ENCODE data around the gene FAM181B.
A peak's percentile ranks its signal among the peaks of the same experiment; 100 is the strongest.

Gene FAM181B, protein sequence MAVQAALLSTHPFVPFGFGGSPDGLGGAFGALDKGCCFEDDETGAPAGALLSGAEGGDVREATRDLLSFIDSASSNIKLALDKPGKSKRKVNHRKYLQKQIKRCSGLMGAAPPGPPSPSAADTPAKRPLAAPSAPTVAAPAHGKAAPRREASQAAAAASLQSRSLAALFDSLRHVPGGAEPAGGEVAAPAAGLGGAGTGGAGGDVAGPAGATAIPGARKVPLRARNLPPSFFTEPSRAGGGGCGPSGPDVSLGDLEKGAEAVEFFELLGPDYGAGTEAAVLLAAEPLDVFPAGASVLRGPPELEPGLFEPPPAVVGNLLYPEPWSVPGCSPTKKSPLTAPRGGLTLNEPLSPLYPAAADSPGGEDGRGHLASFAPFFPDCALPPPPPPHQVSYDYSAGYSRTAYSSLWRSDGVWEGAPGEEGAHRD
- long read RNA-seq: 0 reads

DNA sequence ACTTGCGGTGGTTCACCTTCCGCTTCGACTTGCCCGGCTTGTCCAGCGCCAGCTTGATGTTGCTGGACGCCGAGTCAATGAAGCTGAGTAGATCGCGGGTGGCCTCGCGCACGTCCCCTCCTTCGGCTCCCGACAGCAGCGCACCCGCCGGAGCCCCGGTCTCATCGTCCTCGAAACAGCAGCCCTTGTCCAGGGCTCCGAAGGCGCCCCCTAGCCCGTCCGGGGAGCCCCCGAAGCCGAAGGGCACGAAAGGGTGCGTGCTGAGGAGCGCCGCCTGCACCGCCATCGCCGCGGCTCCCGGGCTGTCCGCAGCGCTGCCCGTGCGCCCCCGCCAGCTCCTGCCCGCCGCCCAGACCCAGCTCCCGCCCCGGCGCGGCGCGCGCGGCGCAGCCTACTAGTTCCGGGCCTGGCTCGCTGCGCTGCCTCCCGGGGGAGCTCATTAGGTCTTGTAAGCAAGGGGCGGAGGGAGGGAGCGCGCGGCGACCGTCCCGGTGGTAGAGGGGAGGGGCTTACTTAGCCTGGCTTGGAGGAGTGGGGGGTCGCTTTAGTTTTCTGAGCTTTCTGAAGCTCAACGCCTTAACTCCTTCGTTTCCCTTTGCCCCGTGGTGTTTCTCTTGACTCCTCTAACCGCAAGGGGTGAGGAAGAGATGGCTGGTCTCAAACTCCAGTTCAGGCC lies at the start of gene FAM181B:
Gene FAM181B (minus strand): TSS at position 421 of the 676 bp plus-strand sequence. CDS start 135 bp downstream, at position 286.
- DNase-seq (ENCODE audit: low read depth in 1 of 2, low spot score in 1 of 2): peak in 1 of 2 experiments; percentile 6
- TF ChIP-seq, protein P1, sequence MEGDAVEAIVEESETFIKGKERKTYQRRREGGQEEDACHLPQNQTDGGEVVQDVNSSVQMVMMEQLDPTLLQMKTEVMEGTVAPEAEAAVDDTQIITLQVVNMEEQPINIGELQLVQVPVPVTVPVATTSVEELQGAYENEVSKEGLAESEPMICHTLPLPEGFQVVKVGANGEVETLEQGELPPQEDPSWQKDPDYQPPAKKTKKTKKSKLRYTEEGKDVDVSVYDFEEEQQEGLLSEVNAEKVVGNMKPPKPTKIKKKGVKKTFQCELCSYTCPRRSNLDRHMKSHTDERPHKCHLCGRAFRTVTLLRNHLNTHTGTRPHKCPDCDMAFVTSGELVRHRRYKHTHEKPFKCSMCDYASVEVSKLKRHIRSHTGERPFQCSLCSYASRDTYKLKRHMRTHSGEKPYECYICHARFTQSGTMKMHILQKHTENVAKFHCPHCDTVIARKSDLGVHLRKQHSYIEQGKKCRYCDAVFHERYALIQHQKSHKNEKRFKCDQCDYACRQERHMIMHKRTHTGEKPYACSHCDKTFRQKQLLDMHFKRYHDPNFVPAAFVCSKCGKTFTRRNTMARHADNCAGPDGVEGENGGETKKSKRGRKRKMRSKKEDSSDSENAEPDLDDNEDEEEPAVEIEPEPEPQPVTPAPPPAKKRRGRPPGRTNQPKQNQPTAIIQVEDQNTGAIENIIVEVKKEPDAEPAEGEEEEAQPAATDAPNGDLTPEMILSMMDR (IDR thresholded peaks at IDR 0.05; ENCODE audit: insufficient read depth, low read length): no peak
- TF ChIP-seq POLR2AphosphoS5 (IDR thresholded peaks at IDR 0.05; ENCODE audit: low read depth): no peak
- no peak for TF ChIP-seq SPI1 (IDR thresholded peaks at IDR 0.05; ENCODE audit: borderline replicate concordance, low read depth)
- no peak for TF ChIP-seq GABPA (IDR thresholded peaks at IDR 0.05; ENCODE audit: low read depth)
- TF ChIP-seq, protein P2, sequence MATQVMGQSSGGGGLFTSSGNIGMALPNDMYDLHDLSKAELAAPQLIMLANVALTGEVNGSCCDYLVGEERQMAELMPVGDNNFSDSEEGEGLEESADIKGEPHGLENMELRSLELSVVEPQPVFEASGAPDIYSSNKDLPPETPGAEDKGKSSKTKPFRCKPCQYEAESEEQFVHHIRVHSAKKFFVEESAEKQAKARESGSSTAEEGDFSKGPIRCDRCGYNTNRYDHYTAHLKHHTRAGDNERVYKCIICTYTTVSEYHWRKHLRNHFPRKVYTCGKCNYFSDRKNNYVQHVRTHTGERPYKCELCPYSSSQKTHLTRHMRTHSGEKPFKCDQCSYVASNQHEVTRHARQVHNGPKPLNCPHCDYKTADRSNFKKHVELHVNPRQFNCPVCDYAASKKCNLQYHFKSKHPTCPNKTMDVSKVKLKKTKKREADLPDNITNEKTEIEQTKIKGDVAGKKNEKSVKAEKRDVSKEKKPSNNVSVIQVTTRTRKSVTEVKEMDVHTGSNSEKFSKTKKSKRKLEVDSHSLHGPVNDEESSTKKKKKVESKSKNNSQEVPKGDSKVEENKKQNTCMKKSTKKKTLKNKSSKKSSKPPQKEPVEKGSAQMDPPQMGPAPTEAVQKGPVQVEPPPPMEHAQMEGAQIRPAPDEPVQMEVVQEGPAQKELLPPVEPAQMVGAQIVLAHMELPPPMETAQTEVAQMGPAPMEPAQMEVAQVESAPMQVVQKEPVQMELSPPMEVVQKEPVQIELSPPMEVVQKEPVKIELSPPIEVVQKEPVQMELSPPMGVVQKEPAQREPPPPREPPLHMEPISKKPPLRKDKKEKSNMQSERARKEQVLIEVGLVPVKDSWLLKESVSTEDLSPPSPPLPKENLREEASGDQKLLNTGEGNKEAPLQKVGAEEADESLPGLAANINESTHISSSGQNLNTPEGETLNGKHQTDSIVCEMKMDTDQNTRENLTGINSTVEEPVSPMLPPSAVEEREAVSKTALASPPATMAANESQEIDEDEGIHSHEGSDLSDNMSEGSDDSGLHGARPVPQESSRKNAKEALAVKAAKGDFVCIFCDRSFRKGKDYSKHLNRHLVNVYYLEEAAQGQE (IDR thresholded peaks at IDR 0.05; ENCODE audit: insufficient replicate concordance, low read depth): no peak
- peak within 1 kb of the TSS; percentile 27 for H3K4me3 ChIP-seq (replicated peaks; ENCODE audit: insufficient read depth, low read length)
- H3K27me3 ChIP-seq (ENCODE audit: insufficient read depth, poor library complexity, severe bottlenecking): peaks cover 55% of the 10 kb centered on the region
- no peak within 1 kb of the TSS for H3K27ac ChIP-seq (replicated peaks)

DNA sequence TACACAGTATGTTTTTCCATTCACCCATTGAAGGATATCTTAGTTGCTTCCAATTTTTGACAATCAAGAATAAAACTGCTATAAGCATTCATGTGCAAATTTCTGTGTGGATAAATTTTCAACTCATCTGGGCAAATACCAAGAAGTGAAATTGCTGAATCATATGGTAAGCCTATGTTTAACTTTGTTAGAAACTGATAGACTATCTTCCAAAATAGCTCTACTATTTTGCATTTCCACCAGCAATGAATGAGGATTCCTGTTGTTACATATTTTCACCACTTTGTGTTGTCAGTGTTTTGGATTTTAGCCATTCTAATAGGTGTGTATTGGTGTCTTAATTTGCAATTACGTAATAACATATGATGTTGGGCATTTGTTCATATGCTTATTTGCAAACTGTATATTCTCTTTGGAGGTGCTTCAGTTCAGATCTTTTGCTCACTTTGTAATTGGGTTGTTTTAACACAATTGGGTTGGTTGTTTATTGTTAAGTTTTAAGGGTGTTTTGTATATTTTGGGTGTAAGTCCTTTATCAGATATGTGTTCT lies 49.2 kb upstream of the FAM181B start:
- H3K27ac ChIP-seq (replicated peaks): no peak overlapping the region
- H3K27me3 ChIP-seq (ENCODE audit: insufficient read depth, poor library complexity, severe bottlenecking): no peaks in the 10 kb centered on the region
- TF ChIP-seq SPI1 (IDR thresholded peaks at IDR 0.05; ENCODE audit: borderline replicate concordance, low read depth) (no peak), GABPA (IDR thresholded peaks at IDR 0.05; ENCODE audit: low read depth) (no peak), POLR2AphosphoS5 (IDR thresholded peaks at IDR 0.05; ENCODE audit: low read depth) (no peak)
- TF ChIP-seq, protein P2 (IDR thresholded peaks at IDR 0.05; ENCODE audit: insufficient replicate concordance, low read depth): no peak
- TF ChIP-seq, protein P1 (IDR thresholded peaks at IDR 0.05; ENCODE audit: insufficient read depth, low read length): no peak
- DNase-seq (ENCODE audit: low read depth in 1 of 2, low spot score in 1 of 2): no peak
- H3K4me3 ChIP-seq (replicated peaks; ENCODE audit: insufficient read depth, low read length): no peak overlapping the region

DNA sequence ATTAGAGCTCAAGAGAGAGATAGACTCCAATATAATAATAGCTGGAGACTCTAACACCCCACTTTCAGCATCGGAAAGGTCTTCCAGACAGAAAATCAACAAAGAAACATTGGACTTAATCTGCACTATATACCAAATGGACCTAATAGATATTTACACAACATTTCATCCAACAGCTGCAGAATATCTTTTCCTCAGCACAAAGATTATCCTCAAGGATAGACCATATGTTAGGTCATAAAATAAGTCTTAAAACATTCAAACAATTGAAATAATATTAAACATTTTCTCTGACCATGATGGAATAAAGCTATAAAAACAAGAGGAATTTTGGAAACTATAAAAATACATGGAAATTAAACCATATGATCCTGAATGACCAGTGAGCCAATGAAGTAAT lies 45.1 kb upstream of the FAM181B start:
- no peak for DNase-seq (ENCODE audit: low read depth in 1 of 2, low spot score in 1 of 2)
- no peak overlapping the region for H3K4me3 ChIP-seq (replicated peaks; ENCODE audit: insufficient read depth, low read length)
- TF ChIP-seq GABPA (IDR thresholded peaks at IDR 0.05; ENCODE audit: low read depth) (no peak), SPI1 (IDR thresholded peaks at IDR 0.05; ENCODE audit: borderline replicate concordance, low read depth) (no peak), POLR2AphosphoS5 (IDR thresholded peaks at IDR 0.05; ENCODE audit: low read depth) (no peak)
- TF ChIP-seq, protein P1 (IDR thresholded peaks at IDR 0.05; ENCODE audit: insufficient read depth, low read length): no peak
- TF ChIP-seq, protein P2 (IDR thresholded peaks at IDR 0.05; ENCODE audit: insufficient replicate concordance, low read depth): no peak
- no peak overlapping the region for H3K27ac ChIP-seq (replicated peaks)
- H3K27me3 ChIP-seq (ENCODE audit: insufficient read depth, poor library complexity, severe bottlenecking): no peaks in the 10 kb centered on the region

All from HL-60 (cell line).